ENCODE data around the gene CCDC89. TPM values are rescaled to one million over a fixed set of nuclear protein-coding genes. Genes with fewer than 3 reads are reported as not detected.

Gene CCDC89
- polyA plus RNA-seq, 1 donor, result 2.8 TPM

- no peak for DNase-seq (ENCODE audit: low read depth)
Measured at GRCh38 chr11:85652786-85653447, 33.1 kb downstream of the CCDC89 start.

- no peak for DNase-seq (ENCODE audit: low read depth)
Measured at GRCh38 chr11:85651118-85651517, 34.9 kb downstream of the CCDC89 start.

- DNase-seq (ENCODE audit: low read depth), result no peak
Measured at GRCh38 chr11:85647604-85648299, 38.2 kb downstream of the CCDC89 start, which contains the start of gene TMEM126A. TMEM126A (plus strand) TSS chr11:85647967; CDS start chr11:85650256, 2,289 bp downstream.

DNA sequence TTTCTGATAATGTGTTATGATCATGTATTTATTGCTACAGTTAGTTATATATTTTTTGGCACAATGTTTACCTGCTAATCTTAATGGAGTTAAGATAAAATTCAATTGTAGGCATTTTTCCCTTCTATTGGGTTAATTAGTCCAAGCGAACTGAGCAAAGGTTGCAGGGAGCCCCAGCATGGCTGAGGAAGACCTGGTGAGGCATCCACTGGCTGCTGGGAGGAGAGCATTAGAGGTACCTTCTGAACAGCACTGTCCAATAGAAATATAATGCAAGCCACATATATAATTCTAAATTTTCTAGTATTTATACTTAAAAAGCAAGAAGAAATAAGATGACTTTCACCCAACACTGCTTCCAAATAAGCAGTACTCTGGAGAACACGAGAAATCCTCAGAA is 38.9 kb downstream of the CCDC89 start:
- DNase-seq (ENCODE audit: low read depth), result no peak

DNA sequence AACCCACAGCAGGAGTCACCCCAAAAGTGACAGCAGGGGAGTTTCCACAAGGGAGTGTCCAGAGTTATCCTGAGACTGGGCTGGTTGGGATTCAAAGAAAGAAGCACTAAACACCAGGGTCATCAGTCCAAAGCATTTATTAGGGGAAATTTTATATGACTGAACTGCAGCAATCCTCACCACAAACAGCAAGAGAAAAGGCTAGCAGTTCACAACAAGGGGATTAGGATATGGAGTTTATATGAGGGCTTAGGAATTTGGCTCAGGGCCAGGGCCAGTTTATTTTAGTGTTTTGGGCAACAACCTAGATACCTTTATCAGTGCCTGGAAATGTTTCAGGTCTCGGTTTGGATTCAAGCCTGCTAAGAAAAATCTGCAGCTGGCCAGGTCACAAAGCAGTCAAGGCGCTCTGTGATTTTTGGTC is 42.8 kb downstream of the CCDC89 start:
- DNase-seq (ENCODE audit: low read depth), result no peak

DNA sequence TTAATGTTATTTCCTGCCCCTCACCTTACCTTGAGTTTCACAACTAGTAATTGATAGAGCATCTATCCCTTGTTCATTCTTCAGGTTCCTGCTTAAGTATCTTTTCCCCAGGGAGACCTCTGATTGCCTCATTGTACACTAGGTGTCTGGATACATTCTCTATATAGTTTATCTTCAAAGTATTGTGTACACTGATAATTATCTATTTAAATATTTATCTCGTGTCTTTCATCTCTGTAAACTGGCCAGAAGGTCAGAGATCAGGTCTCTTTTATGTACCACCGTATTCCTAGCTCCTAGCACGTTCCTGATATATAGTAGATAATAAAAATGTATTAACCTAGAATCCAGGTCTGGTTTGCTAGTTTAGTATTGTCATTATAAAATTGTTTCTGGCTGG is 51.2 kb downstream of the CCDC89 start:
- no peak for DNase-seq (ENCODE audit: low read depth)

Other genes starting within 250 kb of the CCDC89 start
- 9.6 TPM for gene DLG2, start 58.9 kb downstream of the CCDC89 start, polyA plus RNA-seq (ENCODE audit: insufficient read length)
- gene TMEM126B, start 57.6 kb downstream of the CCDC89 start, polyA plus RNA-seq (ENCODE audit: insufficient read length), result 40.6 TPM
- gene TMEM126A, start 38.2 kb downstream of the CCDC89 start, polyA plus RNA-seq (ENCODE audit: insufficient read length), result 37.3 TPM
- gene CREBZF, start 21.1 kb downstream of the CCDC89 start, polyA plus RNA-seq (ENCODE audit: insufficient read length), result 51.8 TPM
- 78.9 TPM for gene SYTL2, start 124.9 kb upstream of the CCDC89 start, polyA plus RNA-seq (ENCODE audit: insufficient read length)
- gene CCDC83, start 169.2 kb upstream of the CCDC89 start, polyA plus RNA-seq (ENCODE audit: insufficient read length), result not detected

Data from forelimb muscle (tissue), 1 donor.